DMS53 treated with DMSO at 0.1 percent for 48 hours (cell line): ENCODE measurements around the gene PDE3B.
A peak's percentile ranks its signal among the peaks of the same experiment; 100 is the strongest.
"Not testable (repeated sequence)": the region's sequence is repeated elsewhere in the genome, so short reads cannot be mapped to it uniquely, and the experiment has no call there.

Experiments used
- DNase-seq: peaks from one replicate; lab custom pipeline; 2025; ENCODE audit not compliant: unreplicated experiment; lab: John Stamatoyannopoulos, UW

Gene PDE3B

DNA sequence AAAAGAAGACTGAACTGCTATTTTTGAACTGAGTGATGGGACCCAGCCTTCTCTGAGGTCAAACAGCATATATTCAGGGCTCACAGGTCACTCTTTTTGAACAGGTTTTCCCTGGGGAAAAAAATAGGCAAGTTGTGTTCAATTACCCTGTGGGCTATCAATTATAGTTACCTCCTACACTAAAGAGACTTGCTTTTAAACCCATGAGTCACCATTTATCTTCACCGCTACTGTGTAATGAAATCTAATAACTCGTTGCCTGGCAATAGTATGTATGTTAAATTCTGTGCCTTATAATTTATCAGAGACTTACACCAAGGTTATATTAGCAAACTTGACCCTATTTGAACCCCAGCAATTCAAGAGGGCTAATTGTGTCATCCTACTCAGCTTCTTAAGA, 149.9 kb downstream of the PDE3B start:
- no peak for DNase-seq

DNA sequence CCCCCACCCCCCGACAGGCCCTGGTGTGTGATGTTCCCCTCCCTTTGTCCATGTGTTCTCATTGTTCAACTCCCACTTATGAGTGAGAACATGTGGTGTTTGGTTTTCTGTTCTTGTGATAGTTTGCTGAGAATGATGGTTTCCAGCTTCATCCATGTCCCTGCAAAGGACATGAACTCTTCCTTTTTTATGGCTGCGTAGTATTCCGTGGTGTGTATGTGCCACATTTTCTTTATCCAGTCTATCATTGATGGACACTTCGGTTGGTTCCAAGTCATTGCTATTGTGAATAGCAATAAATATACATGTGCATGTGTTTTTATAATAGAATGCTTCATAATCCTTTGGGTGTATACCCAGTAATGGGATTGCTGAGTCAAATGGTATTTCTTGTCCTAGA, 152.4 kb downstream of the PDE3B start:
- not testable (repeated sequence) for DNase-seq

DNA sequence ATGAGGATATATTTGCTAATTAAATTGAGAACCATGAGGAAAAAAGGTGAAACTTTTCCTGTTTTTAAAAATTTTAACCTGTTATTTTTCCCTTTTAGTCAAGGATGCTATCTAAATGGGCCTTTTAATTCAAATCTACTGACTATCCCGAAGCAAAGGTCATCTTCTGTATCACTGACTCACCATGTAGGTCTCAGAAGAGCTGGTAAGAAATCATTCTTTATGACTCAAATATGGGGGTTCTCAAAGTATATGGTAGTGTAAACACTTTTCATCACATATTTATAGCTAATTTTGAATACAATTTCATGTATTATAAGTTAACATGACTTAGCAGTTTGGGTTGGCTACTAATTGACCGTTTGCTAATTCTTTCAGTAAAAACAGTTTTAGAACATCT, 160.2 kb downstream of the PDE3B start:
- DNase-seq = no peak

DNA sequence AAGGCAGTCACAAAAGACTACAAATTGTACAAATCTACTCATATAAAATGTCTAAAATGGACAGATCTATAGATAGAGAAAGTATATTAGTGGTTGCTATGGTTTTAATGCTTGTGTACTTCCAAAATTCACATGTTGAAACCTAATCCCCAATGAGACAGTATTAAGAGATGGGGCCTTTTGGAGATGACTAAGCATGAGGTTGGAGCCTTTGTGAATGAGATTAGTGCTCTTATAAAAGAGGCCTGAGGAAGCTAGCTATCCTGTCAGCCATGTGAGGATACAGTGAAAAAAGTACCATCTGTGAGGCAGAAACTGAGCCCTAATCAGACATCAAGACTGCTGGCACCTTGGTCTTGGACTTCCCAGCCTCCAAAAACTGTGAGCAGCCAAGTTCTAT, 165.9 kb downstream of the PDE3B start:
- no peak for DNase-seq

DNA sequence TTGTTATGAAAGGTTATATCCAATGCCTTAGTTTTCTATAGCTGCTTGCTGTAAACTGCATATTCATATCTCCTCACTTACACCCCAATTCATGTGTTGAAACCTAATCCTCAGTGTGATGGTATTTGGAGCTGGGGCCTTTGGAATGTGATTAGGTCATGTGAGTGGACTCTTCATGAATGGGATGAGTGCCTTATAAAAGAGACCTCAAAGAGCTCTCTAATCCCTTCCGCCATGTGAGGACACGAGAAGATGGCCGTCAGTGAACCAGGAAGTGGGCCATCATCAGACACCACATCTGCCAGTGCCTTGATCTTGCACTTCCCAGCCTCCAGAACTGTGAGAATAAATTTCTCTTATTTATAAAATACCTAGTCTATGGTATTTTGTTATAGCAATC, 169.2 kb downstream of the PDE3B start:
- no peak for DNase-seq

DNA sequence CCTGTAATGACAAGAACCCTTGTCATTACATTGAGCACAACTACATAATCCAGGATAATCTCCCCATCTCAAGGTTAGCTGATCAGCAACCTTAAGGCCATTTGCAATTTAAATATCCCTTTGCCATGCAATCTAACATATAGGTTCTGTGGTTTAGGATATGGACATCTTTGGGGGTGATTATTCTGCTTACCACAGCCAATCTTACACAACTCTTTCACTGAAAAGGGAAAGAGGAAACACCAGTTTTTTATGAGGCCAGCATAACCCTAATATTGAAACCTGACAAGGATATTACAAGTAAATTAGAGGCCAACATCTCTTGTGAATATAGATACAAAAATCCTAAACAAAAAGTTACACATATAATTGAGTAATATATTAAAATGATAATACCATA, 169.9 kb downstream of the PDE3B start:
- DNase-seq = no peak

DNA sequence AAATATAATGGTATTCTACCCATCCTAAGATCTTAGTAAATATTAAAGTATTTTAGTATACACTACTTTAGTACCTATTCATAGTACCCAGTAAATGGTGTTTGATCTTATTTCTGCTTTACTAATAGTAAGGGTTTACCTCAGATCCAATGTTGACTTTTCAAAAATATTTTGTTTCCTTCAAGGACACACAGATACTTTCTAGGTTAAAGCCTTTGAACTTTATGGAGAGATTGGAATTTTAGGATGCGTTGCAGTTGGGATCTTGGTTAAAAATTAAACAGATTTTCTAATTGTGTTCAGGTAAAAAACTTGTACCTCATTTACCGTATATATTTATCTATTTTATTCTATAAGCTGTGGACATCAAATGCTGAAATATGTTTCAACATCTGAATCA, 175.2 kb downstream of the PDE3B start:
- no peak for DNase-seq

DNA sequence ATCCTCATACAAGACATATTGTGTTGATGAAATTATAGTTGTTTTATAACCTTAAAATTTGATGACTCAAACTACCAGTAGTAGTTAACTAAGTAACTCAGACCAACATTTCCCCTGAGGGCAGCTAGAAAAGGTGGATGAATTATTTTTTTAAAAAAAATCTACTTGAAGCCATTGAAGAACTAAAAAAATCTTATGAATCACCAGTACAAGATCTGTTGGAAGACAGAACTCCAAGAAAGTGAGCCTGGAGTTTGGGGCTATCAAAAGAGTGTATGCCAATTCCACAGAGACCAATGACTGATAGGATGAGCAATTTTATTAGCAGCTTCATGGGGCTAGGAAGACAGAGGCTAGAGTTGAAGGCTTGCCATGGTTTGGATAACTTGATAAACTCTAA, 176.0 kb downstream of the PDE3B start:
- DNase-seq = no peak

DNA sequence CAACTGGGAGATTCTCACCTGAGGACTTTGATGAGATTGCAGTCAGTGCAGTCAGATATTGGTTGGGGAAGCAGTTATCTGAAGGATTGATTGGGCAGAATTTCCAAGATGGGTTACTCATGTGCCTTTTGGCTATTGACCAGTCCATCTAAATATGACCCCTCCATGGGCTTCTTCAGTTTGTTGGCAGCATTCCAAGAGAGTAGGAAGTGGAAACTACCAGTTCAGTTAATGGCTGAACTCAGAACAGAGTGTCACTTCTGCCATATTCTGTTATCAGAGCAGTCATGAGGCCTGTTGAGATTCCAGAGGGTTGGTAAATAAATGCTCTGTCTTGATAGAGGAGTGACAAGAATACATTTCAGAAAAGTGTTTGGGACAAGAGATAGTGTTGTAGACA, 177.4 kb downstream of the PDE3B start:
- no peak for DNase-seq

DNA sequence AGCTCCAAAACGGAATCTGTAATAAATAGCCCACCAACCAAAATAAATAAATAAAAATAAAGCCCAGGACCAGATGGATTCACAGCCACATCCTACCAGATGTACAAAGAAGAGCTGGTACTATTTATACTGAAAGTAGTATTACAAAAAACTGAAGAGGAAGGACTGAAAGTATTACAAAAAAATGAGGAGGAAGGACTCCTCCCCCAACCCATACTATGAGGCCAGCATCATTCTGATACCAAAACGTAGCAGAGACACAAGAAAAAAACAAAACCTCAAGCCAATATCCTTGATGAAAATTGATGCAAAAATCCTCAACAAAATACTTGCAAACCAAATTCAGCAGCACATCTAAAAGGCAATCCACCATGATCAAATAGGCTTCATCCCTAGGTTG, 183.0 kb downstream of the PDE3B start:
- no peak for DNase-seq

DNA sequence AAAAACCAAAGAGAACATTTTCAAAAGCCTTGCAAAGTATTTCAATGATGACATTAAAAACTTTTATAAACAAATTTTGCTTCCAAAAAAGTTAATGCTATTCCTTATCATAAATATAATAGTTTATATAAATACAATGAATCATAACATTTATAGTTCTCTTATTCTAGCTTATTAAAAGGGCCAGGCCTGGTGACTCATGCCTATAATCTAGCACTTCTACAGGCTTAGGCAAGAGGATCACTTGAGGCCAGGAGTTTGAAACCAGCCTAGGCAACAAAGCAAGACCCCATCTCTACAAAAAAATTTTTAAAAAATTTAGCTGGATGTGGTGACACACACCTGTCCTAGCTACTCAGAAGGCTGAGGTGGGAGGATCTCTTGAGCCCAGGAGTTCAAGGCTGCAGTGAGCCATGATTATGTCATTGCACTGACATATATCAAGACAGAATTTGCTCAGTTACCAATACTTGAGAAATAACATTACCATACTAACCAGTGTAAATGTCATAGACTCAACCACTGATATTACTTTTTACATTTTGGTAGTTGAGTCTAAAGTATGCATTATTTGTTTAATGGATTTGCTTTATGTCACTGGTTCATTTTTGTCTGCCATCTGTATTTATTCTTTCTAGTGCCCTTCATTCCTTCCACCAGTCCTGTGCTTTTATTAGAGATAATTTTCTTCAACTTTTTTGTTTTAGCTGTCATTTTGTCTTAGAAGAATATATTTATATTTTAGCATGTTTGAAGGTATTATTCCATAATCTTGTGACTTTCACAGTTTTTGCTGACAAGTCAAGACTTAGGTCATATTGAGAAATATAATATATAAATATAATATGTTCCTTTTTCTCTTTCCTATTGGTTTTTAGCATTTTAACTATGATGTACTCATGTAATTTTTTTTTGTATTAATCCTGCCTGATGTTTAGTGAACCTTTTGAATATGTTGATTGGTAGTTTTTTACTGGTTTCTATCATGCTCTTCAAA, 192.2 kb downstream of the PDE3B start:
- no peak for DNase-seq

DNA sequence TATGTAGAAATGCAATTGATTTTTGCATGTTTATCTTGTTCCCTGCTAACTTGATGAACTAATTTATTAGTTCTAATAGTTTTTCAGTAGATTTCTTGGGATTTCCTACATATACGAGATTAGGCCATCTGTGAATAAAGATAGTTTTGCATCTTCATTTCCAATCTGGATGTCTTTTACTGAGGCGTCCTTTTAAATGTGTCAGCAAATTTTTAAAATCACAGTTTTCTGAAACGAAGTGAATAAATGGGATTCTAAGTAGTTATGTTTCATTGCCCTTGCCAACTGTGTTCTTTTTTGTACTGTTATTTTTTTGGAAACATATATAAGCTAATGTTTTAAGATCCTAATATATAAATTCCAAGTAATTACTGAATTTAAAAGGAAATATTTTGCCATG, 198.4 kb downstream of the PDE3B start:
- DNase-seq = no peak

DNA sequence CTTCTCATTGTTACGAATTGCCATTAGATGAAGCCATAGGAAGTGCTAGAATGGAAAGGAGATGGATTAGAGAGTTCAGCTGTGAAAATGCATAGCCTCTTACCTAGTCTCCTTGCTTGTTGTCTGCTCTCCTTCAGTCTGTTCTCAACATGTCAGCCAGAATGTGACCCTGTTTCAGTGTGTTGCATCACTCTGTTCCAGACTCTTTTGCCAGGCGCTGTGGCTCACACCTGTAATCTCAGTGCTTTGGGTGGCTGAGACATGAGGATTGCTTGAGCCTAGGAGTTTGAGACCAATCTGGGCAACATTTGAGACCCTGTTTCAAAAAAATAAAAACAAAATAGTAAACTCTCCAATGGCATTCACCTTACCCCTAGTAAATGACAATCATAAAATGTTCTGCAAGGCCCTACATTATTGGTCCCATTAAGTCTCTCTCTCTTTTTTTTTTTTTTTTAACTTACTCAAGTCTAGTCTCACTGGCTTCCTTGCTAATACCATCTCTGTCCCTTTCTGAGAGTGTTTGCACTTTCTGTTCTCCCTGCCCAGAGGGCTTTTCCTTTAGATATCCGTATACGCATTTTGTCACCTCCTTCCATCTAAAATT, 209.1 kb downstream of the PDE3B start:
- DNase-seq = peak; percentile 36

DNA sequence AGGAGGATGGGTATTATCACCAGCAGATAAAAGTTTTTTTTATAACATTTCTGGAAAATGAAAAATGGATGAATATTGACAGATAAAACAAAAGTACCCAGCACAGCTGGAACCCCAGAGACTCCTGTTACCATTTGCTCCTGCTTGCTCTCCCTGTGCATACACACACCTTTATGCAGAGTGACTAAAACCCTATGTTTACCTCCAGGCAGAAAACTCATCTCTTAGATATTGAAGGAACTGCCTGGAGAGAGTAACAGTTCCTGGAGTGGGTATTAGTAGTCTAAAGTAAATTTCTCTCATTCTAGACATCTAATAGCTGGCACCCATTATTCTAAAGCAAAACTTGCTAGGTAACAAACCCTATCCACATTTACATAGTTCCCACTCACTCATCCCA, 210.5 kb downstream of the PDE3B start:
- no peak for DNase-seq

DNA sequence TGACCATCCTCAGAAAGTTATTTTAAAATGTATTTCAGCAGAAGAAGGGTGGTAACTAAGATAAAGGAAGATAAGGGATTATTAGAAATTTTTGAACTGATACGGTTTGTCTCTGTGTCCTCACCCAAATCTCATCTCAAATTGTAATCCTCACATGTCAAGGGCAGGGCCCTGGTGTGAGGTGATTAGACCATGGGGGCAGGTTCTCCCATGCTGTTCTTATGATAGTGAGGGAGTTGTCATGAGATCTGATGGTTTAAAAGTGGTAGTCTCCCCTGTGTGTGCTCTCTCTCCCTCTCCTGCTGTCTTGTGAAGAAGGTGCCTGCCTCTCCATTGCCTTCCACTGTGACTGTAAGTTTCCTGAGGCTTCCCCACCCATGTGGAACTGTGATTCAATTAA, 212.3 kb downstream of the PDE3B start:
- no peak for DNase-seq

DNA sequence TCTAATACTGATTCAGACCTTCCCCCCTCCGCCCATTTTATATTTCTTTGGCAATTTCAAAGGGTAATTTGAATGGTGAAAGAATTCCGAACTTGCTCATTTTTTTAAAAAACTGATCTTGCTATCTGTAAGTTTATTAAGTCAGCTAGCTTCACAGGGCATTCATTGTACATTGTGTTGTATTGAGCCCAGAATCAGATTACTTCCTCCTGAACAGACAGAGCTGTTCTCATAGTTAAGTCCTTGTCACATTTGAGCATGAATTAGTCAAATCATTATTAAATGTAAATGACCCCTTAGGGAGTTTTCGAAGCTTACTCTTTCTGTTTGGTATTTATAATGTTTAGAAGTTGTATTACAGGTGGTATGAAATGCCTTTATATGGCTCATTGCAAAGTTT, 214.0 kb downstream of the PDE3B start:
- no peak for DNase-seq

DNA sequence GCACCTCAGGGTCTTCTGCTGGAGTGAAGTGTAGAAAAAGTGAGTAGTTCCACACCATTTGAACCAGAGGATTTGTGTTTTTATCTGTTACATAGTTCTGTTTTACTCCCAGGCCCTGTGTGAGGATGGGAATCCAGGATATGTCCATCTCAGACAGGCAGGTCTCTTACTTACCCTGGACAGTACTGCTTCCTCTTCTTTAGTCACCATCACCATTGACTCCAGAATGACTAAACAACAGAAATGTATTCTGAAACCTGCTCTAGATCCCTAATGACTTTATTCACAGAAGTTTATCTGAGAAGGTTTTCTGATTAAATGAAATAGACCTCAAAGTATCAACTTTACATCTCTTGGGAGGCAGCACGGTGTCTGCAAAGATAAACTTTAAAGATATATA, 214.8 kb downstream of the PDE3B start:
- no peak for DNase-seq

DNA sequence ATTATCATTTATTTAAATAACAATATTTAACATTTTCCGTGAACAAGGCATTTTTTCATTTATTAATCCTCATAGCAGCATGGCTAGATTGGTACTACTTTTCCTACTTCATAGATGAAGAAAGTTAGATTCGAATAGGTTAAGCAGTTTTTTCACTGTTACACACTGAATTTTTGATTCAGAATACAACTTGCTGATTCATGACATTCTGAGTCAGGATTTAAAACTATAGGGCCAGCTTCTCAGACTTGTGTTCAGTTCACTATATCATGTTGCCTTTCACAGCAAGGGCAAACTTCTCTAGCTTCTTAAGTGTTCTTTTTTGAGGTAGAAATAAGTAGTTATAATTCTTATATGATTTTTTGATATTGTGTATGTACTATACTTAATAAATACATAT, 216.9 kb downstream of the PDE3B start:
- no peak for DNase-seq

DNA sequence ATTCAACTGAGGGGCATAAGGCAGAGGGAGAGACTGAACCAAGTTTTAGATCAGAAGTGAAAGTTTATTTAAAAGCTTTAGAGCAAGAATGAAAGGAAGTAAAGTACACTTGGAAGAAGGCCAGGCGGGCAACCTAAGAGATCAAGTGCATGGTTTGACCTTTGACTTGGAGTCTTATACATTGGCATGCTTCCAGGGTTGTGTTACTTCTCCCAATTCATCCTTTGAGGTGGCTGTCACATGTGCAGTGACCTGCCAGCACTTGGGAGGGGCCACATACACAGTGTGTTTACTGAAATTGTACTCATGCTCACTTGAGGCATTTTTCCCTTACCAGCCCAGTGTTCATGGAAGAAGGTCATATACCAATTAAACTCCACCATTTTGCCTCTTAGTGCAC, 218.1 kb downstream of the PDE3B start:
- DNase-seq = peak; percentile 21

DNA sequence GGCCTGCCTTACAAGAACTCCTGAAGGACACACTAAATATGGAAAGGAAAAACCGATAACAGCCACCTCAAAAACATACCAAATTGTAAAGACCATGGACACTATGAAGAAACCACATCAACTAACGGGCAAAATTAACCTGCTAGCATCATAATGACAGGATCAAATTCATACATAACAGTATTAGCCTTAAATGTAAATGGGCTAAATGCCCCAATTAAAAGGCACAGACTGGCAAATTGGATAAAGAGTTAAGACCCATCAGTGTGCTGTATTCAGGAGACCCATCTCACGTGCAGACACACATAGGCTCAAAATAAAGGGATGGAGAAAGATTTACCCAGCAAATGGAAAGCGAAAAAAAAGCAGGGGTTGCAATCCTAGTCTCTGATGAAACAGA, 220.2 kb downstream of the PDE3B start:
- DNase-seq = not testable (repeated sequence)

DNA sequence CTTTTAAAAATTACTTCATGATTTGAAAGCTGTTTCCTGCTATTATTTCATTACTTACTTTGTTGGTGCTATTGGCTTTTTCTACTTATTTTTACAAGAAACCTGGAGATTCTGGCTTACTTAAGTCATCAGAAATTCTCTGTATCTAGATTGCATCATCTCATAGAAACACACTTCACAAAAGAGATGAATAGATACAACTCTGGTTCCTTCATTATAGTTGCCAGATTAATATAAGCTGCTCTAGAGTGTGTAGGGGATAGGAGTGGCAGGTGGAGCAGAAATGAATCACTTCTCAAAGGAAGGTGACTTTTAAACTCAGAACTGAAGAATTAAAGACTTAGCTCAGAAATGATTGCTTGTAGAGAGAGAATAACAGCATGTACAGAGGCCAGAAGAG, 228.4 kb downstream of the PDE3B start:
- DNase-seq = no peak

DNA sequence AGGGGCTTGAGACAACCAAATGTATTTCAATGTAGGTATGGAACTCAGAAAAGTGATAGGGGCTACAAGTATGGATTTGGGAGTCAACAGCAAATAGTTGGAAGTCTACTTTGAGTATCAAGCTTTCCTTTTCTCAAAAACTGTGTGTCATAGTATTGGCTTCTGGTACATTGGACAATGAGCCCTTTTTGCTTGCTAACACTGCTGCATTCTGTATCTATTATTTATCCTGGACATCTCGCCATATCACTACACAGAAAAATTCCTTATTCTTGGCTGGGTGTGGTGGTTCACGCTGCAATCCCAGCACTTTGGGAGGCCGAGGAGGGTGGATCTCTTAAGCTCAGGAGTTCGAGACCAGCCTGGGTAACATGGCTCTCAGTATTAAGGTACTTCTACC, 230.0 kb downstream of the PDE3B start:
- DNase-seq = no peak

DNA sequence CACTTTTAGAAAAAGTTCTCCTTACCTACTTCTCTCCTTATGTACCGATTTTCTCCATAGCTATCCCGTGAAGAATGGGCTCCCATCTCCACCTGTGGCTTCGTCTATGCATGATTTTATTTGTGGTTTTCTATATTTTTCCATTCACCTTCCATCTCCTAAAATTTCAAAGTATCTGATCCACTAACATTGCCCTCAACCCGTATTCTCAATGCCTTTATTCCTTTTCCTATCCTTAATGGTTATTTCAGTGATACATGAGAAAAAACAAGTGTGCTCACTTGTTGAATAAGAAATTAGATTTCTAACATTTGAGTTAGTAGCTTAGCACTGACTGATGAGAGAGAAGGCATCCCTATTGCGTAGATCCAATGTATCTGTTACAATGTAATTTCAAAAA, 231.6 kb downstream of the PDE3B start:
- DNase-seq = no peak
